ENCODE data around the gene SASS6. TPM values are rescaled to one million over a fixed set of nuclear protein-coding genes. Genes with fewer than 3 reads are reported as not detected.

SASS6 gene
- total and polyA plus RNA-seq, 2 donors (not counting 3 experiments of a cell fraction or from before 2014, with no cell fraction given) = 0.44 to 7.3 TPM

DNA sequence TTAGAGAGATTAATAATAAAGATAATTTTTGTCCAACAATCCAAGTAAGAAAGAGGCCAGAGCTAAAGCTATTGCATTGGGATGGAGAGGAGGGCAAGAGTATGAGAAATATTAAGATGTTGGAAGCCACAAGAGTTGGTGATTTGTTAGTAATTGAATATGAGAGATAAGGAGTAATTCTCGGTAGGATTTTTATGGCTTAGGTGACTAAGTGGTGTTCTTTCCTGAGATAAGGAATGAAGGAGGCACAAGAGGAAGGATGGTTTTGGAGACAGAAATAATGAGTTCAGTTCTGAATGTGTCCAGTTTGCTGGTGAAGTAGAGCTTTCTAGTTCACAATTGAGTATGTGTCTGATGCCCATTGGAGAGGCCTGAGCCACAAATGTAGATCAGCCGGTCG lies 9.6 kb upstream of the SASS6 start:
- CTCF ChIA-PET = interaction anchor here (0.8 kb wide), 1 partner anchor 50 kb away, joined by 3 read pairs; no protein-coding TSS in a partner anchor
- intact Hi-C loops (cut with micrococcal nuclease) = no loop called here
- POLR2A ChIA-PET = no interaction called here

More for the DNA sequence above, 9.6 kb upstream of the SASS6 start:
- H3K9ac ChIP-seq (replicated peaks; ENCODE audit: extremely low read depth, insufficient read depth, low read length) = no peak overlapping the region
- FAIRE-seq = no peak
- no peak overlapping the region for H3K4me3 ChIP-seq (replicated peaks in 1 of 3; ENCODE audit: insufficient read depth in 1 of 3, low read depth in 1 of 3, low read length in 3 of 3)
- no TSS peak for BruUV-seq (replicated peaks)
- peaks cover 15 to 32% of the 10 kb centered on the region in 2 experiments for H3K36me3 ChIP-seq (ENCODE audit: control insufficient read depth in 2 of 2, extremely low read depth in 1 of 2, insufficient read depth in 2 of 2, low read length in 2 of 2)
- no peak overlapping the region for H3K4me2 ChIP-seq (ENCODE audit: insufficient read depth, low read length)
- no peaks in the 10 kb centered on the region for H3K4me1 ChIP-seq (ENCODE audit: control insufficient read depth, extremely low read depth, insufficient read depth, low read length)
- no peak overlapping the region for H2AFZ ChIP-seq (ENCODE audit: low read depth, low read length)
- no peaks in the 10 kb centered on the region for H4K20me1 ChIP-seq (replicated peaks; ENCODE audit: control insufficient read depth, extremely low read depth, insufficient read depth, low read length)
- dilution Hi-C loops (cut with MboI; ENCODE audit: extremely low pct_ligation_motif_present, low sequenced_read_pairs) = no loop called here
- no peaks in the 10 kb centered on the region for H3K9me1 ChIP-seq (replicated peaks; ENCODE audit: control insufficient read depth, extremely low read depth, insufficient read depth, low read length)
- H3K9me3 ChIP-seq (replicated peaks; ENCODE audit: control insufficient read depth, insufficient read depth, low read length) = no peaks in the 10 kb centered on the region
- no peak for DNase-seq (ENCODE audit: low read depth, low spot score)
- H3K27me3 ChIP-seq (ENCODE audit: control insufficient read depth in 2 of 2, insufficient read depth in 2 of 2, low read length in 2 of 2) = no peaks in the 10 kb centered on the region
- no peak overlapping the region for H3K27ac ChIP-seq (ENCODE audit: insufficient read depth, low read depth, low read length)
- H3K79me2 ChIP-seq (ENCODE audit: control insufficient read depth, insufficient read depth, low read length) = no peaks in the 10 kb centered on the region
- TF ChIP-seq MYC (IDR thresholded peaks at IDR 0.05; ENCODE audit: low read depth, low read length) (no peak), MAX (IDR thresholded peaks at IDR 0.05; ENCODE audit: insufficient read depth, insufficient read length) (no peak), GATA2 (IDR thresholded peaks at IDR 0.05; ENCODE audit: insufficient read depth, insufficient read length, low read depth, low read length) (no peak), FOS (IDR thresholded peaks at IDR 0.05; ENCODE audit: borderline replicate concordance, insufficient read depth, low read length) (no peak), CTCF (IDR thresholded peaks at IDR 0.05; ENCODE audit: extremely low read depth in 1 of 2, insufficient read depth in 1 of 2, low read depth in 1 of 2, low read length in 2 of 2) (no peak), POLR2A (IDR thresholded peaks at IDR 0.05; ENCODE audit: low read depth, low read length) (no peak), JUN (IDR thresholded peaks at IDR 0.05; ENCODE audit: borderline replicate concordance, insufficient read depth, insufficient read length, low read depth) (no peak)
